ENCODE measurements around the gene NCOA1. TPM values are rescaled to one million over a fixed set of nuclear protein-coding genes. Genes with fewer than 3 reads are reported as not detected.

NCOA1 gene
- total RNA-seq, 2 donors from 2014 or later = 20.1 to 22.6 TPM

DNA sequence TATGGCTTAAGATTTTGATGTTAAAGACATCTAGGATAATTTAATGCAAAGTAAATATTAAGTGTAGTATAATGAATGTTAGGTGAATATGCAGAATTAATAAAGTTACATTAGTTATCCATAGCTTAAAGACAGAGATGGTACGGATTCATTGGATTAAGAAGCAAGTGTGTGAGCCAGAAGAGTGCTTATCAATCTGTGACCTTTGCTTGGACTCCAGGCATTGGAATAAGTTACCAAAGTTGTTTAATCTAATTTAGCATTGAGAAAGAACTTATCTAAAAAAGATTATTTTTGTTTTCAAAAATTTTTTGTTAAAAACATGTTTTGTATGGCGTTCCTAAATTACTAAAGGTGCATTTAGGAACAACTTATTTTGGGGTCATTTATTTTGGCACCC, 23.8 kb downstream of the NCOA1 start:
- WGBS, 2 experiments (ENCODE audit: insufficient coverage in 1 of 2, insufficient read length in 1 of 2) = 50 to 64% methylated on average over 1 to 2 of the region's 2 CpGs
- no peak overlapping the region for H3K27ac Mint-ChIP-seq
- peaks cover 4% of the 10 kb centered on the region for H3K9me3 Mint-ChIP-seq
- H3K36me3 ChIP-seq (ENCODE audit: control insufficient read depth, insufficient read depth, low read length) = no peaks in the 10 kb centered on the region
- H3K36me3 Mint-ChIP-seq (ENCODE audit: low read depth) = no peaks in the 10 kb centered on the region
- H3K4me3 Mint-ChIP-seq = no peak overlapping the region
- peaks cover 28% of the 10 kb centered on the region for H3K27me3 Mint-ChIP-seq (ENCODE audit: insufficient read depth)
- H3K27ac ChIP-seq (ENCODE audit: low read depth, low read length) = no peak overlapping the region
- H3K4me1 Mint-ChIP-seq = peaks cover 7% of the 10 kb centered on the region
- H3K9me3 ChIP-seq (ENCODE audit: control insufficient read depth, low read length) = peaks cover 1% of the 10 kb centered on the region
- TF ChIP-seq, protein P1, sequence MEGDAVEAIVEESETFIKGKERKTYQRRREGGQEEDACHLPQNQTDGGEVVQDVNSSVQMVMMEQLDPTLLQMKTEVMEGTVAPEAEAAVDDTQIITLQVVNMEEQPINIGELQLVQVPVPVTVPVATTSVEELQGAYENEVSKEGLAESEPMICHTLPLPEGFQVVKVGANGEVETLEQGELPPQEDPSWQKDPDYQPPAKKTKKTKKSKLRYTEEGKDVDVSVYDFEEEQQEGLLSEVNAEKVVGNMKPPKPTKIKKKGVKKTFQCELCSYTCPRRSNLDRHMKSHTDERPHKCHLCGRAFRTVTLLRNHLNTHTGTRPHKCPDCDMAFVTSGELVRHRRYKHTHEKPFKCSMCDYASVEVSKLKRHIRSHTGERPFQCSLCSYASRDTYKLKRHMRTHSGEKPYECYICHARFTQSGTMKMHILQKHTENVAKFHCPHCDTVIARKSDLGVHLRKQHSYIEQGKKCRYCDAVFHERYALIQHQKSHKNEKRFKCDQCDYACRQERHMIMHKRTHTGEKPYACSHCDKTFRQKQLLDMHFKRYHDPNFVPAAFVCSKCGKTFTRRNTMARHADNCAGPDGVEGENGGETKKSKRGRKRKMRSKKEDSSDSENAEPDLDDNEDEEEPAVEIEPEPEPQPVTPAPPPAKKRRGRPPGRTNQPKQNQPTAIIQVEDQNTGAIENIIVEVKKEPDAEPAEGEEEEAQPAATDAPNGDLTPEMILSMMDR (conservative IDR thresholded peaks at IDR 0.05) = no peak
- no peak overlapping the region for H3K4me3 ChIP-seq (ENCODE audit: low read length)
- H3K9ac ChIP-seq (ENCODE audit: extremely low read depth, low read length, poor library complexity, severe bottlenecking) = no peak overlapping the region
- no peaks in the 10 kb centered on the region for H3K4me1 ChIP-seq (ENCODE audit: control insufficient read depth, insufficient read depth, low read length)
- peaks cover 30% of the 10 kb centered on the region for H3K27me3 ChIP-seq (ENCODE audit: control insufficient read depth, insufficient read depth, low read length, poor library complexity, severe bottlenecking)
- no peak for DNase-seq

DNA sequence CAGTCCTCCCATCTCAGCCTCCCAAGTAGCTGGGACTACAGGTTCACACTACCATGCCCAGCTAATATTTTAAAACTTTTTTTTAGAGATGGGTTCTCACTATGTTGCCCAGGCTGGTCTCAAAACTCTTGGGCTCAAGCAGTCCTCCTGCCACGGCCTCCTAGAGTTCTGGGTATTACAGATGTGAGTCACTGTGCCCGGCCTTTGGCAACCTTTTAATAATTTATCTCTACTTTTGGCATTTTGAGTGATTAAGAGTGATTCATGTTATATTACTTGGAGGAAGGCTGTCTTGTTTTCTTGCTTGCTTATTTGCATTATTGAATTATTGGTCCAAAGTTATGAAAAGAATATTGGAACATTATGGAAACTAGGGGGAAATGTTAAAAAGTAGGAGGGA, 24.3 kb downstream of the NCOA1 start:
- Histone ChIP-seq H3K4me1 (ENCODE audit: control insufficient read depth, insufficient read depth, low read length) (no peaks in the 10 kb centered on the region), H3K9ac (ENCODE audit: extremely low read depth, low read length, poor library complexity, severe bottlenecking) (no peak overlapping the region), H3K9me3 (ENCODE audit: control insufficient read depth, low read length) (peaks cover 6% of the 10 kb centered on the region), H3K27me3 (ENCODE audit: control insufficient read depth, insufficient read depth, low read length, poor library complexity, severe bottlenecking) (peaks cover 28% of the 10 kb centered on the region), H3K27ac (ENCODE audit: low read depth, low read length) (no peak overlapping the region), H3K36me3 (ENCODE audit: control insufficient read depth, insufficient read depth, low read length) (no peaks in the 10 kb centered on the region), H3K4me3 (ENCODE audit: low read length) (no peak overlapping the region)
- H3K9me3 Mint-ChIP-seq = peaks cover 4% of the 10 kb centered on the region
- H3K4me3 Mint-ChIP-seq = no peak overlapping the region
- H3K36me3 Mint-ChIP-seq (ENCODE audit: low read depth) = no peaks in the 10 kb centered on the region
- TF ChIP-seq, protein P1 (conservative IDR thresholded peaks at IDR 0.05) = no peak
- no peak for DNase-seq
- WGBS, 2 experiments (ENCODE audit: insufficient coverage in 1 of 2, insufficient read length in 1 of 2) = 92 to 100% methylated on average over 1 to 2 of the region's 2 CpGs
- peaks cover 27% of the 10 kb centered on the region for H3K27me3 Mint-ChIP-seq (ENCODE audit: insufficient read depth)
- H3K4me1 Mint-ChIP-seq = peaks cover 7% of the 10 kb centered on the region
- H3K27ac Mint-ChIP-seq = no peak overlapping the region

DNA sequence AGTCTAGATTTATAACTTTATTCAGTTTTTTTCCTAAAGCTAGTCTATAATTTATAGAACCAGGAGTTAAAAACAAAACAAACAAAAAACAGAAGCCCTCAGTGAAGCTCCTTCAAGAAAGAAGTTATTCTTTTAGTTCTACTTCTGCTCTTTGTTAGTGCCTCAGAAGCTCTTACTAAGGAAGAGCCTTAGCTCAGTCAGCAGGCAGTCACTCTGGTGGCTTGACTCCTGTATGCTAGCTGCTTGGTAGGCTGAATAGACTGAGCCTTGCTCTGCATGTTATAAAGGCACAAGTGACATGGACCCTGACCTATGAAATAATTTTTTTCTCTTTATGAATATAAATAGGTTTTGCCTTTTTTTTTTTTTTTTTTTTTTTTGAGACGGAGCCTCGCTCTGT, 24.8 kb downstream of the NCOA1 start:
- Histone ChIP-seq H3K27me3 (ENCODE audit: control insufficient read depth, insufficient read depth, low read length, poor library complexity, severe bottlenecking) (peaks cover 23% of the 10 kb centered on the region), H3K4me1 (ENCODE audit: control insufficient read depth, insufficient read depth, low read length) (no peaks in the 10 kb centered on the region), H3K27ac (ENCODE audit: low read depth, low read length) (no peak overlapping the region), H3K9ac (ENCODE audit: extremely low read depth, low read length, poor library complexity, severe bottlenecking) (no peak overlapping the region), H3K36me3 (ENCODE audit: control insufficient read depth, insufficient read depth, low read length) (no peaks in the 10 kb centered on the region), H3K9me3 (ENCODE audit: control insufficient read depth, low read length) (peaks cover 10% of the 10 kb centered on the region), H3K4me3 (ENCODE audit: low read length) (no peak overlapping the region)
- no peak overlapping the region for H3K4me3 Mint-ChIP-seq
- no peak for DNase-seq
- H3K27ac Mint-ChIP-seq = no peak overlapping the region
- no peaks in the 10 kb centered on the region for H3K36me3 Mint-ChIP-seq (ENCODE audit: low read depth)
- TF ChIP-seq, protein P1 (conservative IDR thresholded peaks at IDR 0.05) = no peak
- H3K27me3 Mint-ChIP-seq (ENCODE audit: insufficient read depth) = peaks cover 22% of the 10 kb centered on the region
- no CpG with 5 or more reads among the region's 2 CpGs for WGBS, 2 experiments (ENCODE audit: insufficient coverage in 1 of 2, insufficient read length in 1 of 2)
- H3K9me3 Mint-ChIP-seq = peaks cover 4% of the 10 kb centered on the region
- peaks cover 7% of the 10 kb centered on the region for H3K4me1 Mint-ChIP-seq

Measured in endodermal cell (in vitro differentiated cells).